HG03439 (cell line): ENCODE measurements around the gene RAPGEF2.
"Not testable (repeated sequence)": the region's sequence is repeated elsewhere in the genome, so short reads cannot be mapped to it uniquely, and the experiment has no call there.

ENCODE experiments used
- ATAC-seq: cut with Tn5 transposase; IDR thresholded peaks from one replicate; pipeline ENCODE4 v1.9.1; 2021; ENCODE audit warnings: mild to moderate bottlenecking, moderate library complexity; ENCODE audit not compliant: unreplicated experiment

RAPGEF2 gene

GRCh38 chr4:159358226-159358625, 255.3 kb downstream of the RAPGEF2 start:
- no peak for ATAC-seq

GRCh38 chr4:159360549-159360948, 257.7 kb downstream of the RAPGEF2 start:
- no peak for ATAC-seq

GRCh38 chr4:159363361-159363760, 260.5 kb downstream of the RAPGEF2 start:
- no peak for ATAC-seq

GRCh38 chr4:159366966-159367780, 264.3 kb downstream of the RAPGEF2 start:
- ATAC-seq = no peak

DNA sequence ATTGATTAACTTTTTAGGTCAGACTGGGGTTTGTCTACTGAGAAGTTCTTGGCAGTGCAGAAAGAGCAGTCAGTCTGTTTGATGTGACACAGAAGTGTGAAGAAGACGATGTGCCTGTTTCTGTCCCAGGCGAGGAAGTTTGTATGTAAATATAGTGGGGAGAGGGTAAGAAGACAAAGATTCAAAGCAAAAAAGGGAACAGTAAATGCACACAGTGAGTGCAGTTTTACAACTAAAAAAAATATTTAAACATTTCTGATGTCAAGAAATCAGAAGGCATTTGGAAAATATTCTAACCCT, 264.9 kb downstream of the RAPGEF2 start:
- no peak for ATAC-seq

DNA sequence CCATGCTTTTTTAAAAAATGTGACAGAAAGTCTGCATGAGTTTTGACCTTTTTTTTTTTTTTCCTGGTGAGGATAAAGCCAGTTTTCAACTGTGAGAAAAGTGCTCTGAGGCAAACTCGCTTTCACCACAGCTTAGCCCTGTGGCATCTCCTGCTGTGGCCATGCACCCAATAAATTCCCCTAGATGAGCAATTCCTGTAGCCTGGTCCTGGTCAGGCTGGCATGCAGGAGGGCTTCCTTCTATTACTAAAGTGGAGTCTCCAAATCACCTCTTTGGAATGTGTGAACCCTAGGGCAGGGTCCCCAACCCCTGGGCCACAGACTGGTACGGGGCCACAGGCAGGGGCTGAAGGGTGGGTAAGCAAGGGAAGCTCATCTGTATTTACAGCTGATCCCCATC, 265.4 kb downstream of the RAPGEF2 start:
- no peak for ATAC-seq

DNA sequence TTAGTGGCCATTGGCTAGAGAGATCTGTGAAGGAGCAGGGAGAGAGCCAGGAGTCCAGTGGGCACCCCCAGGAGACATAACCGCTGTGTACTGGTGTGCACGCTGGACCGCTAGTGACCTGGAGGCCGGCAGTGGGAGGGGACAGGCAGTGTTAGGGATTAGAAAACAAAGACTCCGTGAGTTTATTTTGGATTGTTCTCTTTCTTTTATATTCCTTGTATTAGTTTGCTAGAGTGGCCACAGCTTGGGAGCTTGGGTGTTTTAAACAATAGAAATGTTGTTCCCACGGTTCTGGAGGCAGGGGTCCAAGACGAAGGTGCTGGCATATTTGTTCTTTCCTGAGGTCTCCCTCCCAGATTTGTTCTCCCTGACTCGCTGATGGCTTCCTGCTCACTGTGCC, 266.4 kb downstream of the RAPGEF2 start:
- no peak for ATAC-seq

- ATAC-seq = no peak
Measured at GRCh38 chr4:159370286-159370685, 267.4 kb downstream of the RAPGEF2 start.

DNA sequence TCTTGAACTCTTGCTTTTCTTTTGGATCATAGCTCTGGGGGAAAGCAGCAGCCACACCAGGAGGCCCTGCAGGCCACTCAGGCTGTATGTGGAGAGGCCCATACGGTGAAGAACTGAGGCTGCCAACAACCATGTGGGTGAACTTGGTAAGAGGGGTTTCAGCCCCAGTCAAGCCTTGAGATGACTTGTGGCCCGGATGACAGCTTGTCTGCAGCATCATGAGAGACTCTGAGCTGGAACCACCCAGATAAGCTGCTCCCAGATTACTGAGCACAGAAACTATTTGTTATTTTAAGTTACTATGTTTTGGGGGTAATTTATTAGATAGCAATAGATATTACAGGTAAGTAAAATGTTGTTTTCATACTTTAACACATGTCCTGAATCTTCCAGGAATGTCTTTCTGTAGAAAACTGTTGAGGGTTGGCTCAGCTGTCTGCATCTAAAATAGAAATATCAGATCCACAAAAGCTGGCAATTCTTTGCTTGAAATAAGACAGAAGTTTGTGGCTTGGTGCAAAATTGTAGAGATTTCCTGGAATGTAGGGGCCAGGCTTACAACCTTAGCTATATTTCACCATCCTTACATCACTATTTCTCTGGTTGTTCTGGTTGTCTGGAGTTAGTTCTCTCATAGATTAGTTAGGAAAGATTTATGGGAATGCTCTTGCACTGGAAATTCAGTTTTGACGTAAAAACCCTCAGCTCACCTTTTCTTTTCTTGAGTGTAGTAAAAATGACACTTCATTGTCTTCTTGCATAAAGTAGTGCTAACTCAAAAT, 272.1 kb downstream of the RAPGEF2 start:
- no peak for ATAC-seq

DNA sequence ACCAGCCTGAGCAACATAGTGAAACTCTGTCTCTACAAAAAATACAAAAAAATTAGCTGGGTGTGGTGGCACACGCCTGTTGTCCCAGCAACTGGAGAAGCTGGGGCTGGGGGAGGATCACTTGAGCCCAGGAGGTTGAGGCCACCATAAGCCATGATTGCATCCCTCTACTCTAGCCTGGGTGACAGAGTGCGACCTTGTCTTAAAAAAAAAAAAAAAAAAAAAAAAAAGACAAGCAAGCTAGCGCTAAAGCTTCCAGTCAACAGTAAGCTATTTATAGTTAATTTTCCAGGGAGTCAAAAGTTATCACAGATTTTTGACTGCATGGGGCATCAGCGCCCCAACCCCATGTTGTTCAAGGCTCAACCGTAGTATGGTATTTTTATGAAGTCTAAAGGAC, 273.4 kb downstream of the RAPGEF2 start:
- ATAC-seq = no peak

- no peak for ATAC-seq
Measured at GRCh38 chr4:159378056-159378616, 275.3 kb downstream of the RAPGEF2 start.

- not testable (repeated sequence) for ATAC-seq
Measured at GRCh38 chr4:159379064-159379463, 276.2 kb downstream of the RAPGEF2 start.

- no peak for ATAC-seq
Measured at GRCh38 chr4:159379836-159380235, 277.0 kb downstream of the RAPGEF2 start.

DNA sequence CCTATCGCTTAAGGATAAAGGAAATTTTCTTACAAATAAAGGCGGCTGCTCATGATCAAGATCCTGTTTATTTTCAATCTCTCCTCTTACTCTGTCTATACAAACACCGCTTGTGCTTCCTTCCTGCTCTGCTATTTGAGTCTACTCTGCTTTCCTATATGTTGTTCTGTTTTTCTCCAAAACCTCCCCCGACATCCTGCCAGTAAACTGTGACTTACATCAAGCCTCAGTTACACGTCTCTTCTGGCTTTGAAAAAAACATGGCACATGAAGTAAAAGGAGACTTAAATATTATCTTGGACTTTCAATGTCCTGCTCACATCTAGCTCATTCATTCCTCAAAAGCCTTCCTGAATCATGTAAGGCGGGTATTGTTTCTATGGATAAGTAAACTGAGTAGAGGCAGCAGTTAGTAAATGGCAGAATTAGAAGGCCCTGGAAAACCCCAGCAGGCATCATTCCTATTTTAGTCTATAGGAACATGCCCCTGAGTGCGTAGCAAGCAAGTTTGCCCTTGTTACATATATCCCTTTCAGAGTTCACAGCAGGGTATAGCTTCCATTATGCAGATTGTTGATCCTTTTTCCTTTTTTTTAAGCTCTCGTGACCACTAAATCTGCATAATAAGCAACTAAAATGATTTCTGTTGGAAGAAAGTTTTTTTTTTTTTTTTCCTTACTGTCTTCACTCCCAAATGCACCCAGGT, 280.1 kb downstream of the RAPGEF2 start:
- ATAC-seq = no peak

DNA sequence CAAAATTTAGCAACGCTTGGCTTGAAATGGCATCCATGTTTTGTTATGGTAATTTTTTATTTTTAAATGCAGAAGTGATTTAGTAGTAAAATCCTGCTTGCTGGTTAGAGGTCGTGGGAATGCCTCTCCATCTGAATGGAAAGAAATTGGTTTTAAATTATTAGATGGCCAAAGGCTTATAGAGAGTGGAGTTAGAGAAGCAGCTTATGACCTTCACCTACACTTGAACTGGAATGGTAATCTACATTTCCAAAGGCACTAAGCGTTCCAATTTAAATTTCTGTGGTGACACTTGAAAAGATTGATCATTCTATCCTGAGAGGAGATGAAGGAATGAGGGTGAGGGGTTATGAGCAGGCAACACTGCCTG, 280.7 kb downstream of the RAPGEF2 start:
- ATAC-seq = no peak

DNA sequence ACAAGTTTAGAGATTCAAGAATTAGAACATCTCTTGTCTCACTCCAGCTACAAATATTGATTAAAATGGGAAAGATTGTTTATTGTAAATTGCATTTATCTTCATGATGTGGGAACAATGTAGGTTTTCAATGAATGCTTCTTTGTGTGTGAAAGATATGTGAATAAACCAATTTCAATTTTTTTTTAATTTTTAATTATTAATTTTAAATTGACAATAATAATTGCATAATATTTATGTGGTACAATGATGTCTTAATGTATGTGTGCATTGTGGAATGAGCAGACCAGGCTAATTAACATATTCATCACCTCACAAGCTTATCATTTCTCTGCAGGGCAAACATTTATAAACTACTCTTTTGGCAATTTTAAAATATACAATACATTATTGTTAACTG, 281.1 kb downstream of the RAPGEF2 start:
- no peak for ATAC-seq

DNA sequence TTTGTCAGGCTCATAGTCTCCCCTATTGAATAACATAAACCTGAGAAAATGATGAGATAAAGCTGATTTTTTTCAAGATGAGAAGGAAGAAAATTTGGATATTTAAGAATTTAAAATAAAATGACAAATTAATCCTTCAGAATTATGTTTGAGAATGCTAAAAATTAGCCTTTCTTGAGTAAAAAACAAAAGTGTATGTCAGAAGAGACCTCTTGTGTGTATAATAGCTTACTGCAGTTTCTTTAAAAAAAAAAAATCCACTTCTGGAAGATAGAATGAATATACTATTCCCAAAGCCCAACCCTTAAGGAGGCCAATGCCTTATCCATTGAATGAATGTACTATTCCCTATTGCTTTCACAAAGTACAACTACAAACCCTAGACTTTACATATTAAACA, 281.8 kb downstream of the RAPGEF2 start:
- ATAC-seq = no peak

DNA sequence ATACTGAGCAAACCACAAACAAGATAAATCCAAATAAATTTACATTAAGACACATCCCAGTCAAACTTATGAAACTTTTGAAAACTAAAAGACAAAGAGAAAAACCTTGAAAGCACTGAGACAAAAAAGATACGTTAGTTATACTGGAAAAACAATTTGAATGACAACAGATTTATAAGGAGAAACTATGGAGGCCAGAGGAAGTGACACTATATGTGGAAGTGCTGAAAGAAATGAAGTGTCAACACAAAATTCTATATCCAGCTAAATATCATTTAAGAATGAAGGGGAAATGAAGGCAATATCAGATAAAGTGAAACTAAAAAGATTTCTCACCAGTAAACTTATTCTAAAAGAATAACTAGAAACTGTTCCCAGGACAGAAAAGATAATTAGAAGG, 283.7 kb downstream of the RAPGEF2 start:
- no peak for ATAC-seq

DNA sequence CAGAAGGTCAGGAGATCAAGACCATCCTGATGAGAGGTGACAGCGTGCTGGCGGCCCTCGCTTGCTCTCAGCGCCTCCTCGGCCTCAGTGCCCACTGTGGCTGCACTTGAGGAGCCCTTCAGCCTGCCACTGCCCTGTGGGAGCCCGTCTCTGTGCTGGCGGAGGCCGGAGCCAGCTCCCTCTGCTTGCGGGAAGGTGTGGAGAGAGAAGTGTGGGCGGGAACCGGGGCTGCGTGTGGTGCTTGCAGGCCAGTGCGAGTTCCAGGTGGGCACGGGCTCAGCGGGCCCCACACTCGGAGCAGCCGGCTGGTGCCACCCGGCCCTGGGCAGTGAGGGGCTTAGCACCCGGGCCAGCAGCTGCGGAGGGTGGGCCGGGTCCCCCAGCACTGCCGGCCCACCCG, 286.9 kb downstream of the RAPGEF2 start:
- no peak for ATAC-seq

DNA sequence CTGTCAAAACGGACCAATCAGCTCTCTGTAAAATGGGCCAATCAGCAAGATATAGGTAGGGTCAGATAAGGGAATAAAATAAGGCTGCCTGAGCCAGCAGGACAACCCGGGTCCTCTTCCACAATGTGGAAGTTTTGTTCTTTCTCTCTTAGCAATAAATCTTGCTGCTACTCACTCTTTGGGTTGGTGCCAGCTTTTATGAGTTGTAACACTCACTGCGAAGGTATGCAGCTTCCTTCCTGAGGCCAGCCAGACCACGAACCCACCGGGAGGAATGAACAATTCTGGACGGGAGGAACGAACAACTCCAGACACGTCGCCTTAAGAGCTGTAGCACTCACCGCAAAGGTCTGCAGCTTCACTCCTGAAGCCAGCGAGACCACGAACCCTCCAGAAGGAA, 287.8 kb downstream of the RAPGEF2 start:
- ATAC-seq = no peak

GRCh38 chr4:159395693-159396092, 292.8 kb downstream of the RAPGEF2 start:
- no peak for ATAC-seq

- ATAC-seq = no peak
Measured at GRCh38 chr4:159396151-159396550, 293.3 kb downstream of the RAPGEF2 start.
